ENCODE measurements around the gene NPVF. TPM values are rescaled to one million over a fixed set of nuclear protein-coding genes. Genes with fewer than 3 reads are reported as not detected.

The NPVF gene
- total RNA-seq, 2 experiments from 2014 or later, result not detected

DNA sequence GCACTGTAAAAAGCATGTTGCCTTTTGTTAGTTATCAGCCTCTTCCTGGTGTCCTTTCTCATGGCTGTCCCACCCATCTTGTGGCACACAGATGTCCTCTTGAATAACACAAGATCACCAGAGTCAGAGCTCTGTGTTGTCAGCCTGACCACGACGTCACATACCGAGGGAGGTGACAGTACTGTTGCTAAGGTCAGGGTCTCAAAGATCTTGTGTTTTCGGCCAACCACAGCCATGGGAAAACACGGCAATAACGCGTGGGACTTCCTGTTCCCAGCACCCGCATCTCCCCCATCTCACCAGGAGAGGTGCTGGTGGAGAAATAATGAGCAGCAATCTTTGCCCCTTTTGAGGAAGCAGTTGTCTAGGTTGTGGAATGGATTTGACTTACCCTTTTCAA lies 40.4 kb downstream of the NPVF start:
- Mint-ChIP-seq H3K27ac (no peak overlapping the region), H3K4me1 (ENCODE audit: low read depth) (no peaks in the 10 kb centered on the region), H3K36me3 (ENCODE audit: low read depth) (no peaks in the 10 kb centered on the region), H3K27me3 (ENCODE audit: low read depth) (peaks cover 16% of the 10 kb centered on the region), H3K4me3 (no peak overlapping the region), H3K9me3 (ENCODE audit: insufficient read depth) (no peaks in the 10 kb centered on the region)
- ChIA-PET CTCF (interaction anchor here (1.1 kb wide), 1 partner anchor 29 kb away, joined by 3 read pairs; no protein-coding TSS in a partner anchor), POLR2A (no interaction called here)
- DNase-seq (no peak), ATAC-seq (no peak)

DNA sequence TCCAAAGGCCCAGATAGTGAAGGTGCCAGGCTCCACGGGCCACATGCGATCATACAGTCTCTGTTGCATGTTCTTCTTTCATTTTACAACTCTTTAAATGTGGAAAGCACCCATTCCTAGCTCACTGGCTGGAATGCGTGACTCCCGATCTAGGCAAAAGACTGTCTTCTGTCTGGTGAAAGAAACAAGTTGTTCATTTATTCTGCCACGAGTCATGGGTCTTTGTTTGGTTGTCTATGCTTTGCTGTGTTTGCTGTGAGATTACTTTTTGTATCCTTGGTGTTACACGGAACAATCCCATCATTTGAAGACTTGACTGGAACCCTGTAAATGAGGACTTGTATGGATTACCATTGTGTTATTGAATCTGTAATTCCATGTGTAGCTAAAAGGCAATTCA lies 41.9 kb downstream of the NPVF start:
- Mint-ChIP-seq H3K36me3 (ENCODE audit: low read depth) (no peaks in the 10 kb centered on the region), H3K27ac (no peak overlapping the region), H3K9me3 (ENCODE audit: insufficient read depth) (no peaks in the 10 kb centered on the region), H3K4me1 (ENCODE audit: low read depth) (no peaks in the 10 kb centered on the region), H3K4me3 (no peak overlapping the region), H3K27me3 (ENCODE audit: low read depth) (peaks cover 18% of the 10 kb centered on the region)
- POLR2A ChIA-PET, result no interaction called here
- CTCF ChIA-PET, result no interaction called here
- no peak for ATAC-seq
- no peak for DNase-seq

DNA sequence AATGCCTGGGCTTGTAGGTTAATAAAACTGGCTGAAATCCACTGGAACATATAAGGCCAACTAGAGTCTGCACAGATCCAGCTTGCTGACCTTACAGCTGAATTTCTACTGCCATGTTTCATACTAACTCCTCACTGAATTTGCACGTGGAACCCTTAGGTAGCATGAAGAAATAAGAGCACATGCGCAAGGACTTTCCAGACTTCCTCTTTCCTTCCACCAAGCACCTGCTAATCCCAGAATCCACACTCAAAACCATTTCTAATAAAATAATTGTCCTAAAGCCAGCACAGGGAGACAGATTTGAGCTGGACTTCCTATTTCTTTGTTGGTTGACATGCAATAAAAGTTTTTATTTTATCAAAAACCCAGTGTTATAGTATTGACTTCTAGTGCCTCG lies 46.8 kb downstream of the NPVF start:
- H3K36me3 Mint-ChIP-seq (ENCODE audit: low read depth), result peaks cover 12% of the 10 kb centered on the region
- peaks cover 13% of the 10 kb centered on the region for H3K27me3 Mint-ChIP-seq (ENCODE audit: low read depth)
- no peak overlapping the region for H3K4me3 Mint-ChIP-seq
- peaks cover 17% of the 10 kb centered on the region for H3K4me1 Mint-ChIP-seq (ENCODE audit: low read depth)
- ChIA-PET CTCF (interaction anchor here (1.2 kb wide), 1 partner anchor 35 kb away, joined by 3 read pairs; no protein-coding TSS in a partner anchor), POLR2A (no interaction called here)
- no peaks in the 10 kb centered on the region for H3K9me3 Mint-ChIP-seq (ENCODE audit: insufficient read depth)
- no peak for ATAC-seq
- no peak for DNase-seq
- H3K27ac Mint-ChIP-seq, result no peak overlapping the region

DNA sequence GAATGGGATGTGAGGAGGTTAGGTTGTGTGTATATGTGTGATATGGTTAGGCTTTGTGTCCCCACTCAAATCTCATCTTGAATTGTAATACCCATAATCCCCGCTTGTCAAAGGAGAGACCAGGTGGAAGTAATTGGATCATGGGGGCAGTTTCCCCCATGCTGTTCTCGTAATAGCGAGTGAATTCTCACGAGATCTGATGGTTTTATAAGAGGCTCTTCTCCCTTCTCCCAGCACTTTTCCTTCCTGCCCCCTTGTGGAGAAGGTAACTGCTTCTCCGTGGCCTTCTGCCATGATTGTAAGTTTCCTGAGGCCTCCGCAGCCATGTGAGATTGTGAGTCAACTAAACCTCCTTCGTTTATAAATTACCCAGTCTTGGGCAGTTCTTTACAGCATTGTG lies 47.3 kb downstream of the NPVF start:
- Mint-ChIP-seq H3K36me3 (ENCODE audit: low read depth) (peaks cover 12% of the 10 kb centered on the region), H3K9me3 (ENCODE audit: insufficient read depth) (no peaks in the 10 kb centered on the region), H3K27me3 (ENCODE audit: low read depth) (peaks cover 13% of the 10 kb centered on the region), H3K4me1 (ENCODE audit: low read depth) (peaks cover 17% of the 10 kb centered on the region), H3K27ac (peak overlapping the region; percentile 95), H3K4me3 (peak overlapping the region; percentile 84)
- ATAC-seq, result no peak
- no peak for DNase-seq
- POLR2A ChIA-PET, result interaction anchor here (1.1 to 1.6 kb wide), 3 partner anchors 10 to 56 kb away, joined by 3 to 7 read pairs (median 3); partner anchors contain the start of gene CYCS
- CTCF ChIA-PET, result interaction anchor here (0.6 to 1.5 kb wide), 8 partner anchors 10 to 425 kb away, joined by 3 to 18 read pairs (median 3); partner anchors contain the start of gene CYCS

DNA sequence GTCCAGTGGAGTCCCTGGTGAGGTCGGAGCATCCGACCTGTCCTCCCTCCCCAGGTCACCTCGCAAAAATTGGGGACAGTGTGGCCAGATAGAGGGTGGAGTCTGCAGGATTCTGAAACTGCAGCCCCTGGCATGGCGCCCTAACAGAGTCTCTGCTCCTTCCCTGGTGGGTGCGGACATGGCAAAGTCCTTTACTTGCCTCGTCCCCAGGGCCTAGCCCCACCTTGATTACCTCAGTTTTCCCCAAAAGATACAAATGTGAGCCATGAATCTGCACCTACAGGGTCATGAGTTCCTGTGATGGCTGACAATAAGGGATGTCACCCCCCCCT lies 47.7 kb downstream of the NPVF start:
- H3K27ac Mint-ChIP-seq, result peak overlapping the region; percentile 95
- DNase-seq (no peak), ATAC-seq (no peak)
- no peaks in the 10 kb centered on the region for H3K9me3 Mint-ChIP-seq (ENCODE audit: insufficient read depth)
- peak overlapping the region; percentile 84 for H3K4me3 Mint-ChIP-seq
- CTCF ChIA-PET, result interaction anchor here (0.6 to 1.5 kb wide), 8 partner anchors 9 to 424 kb away, joined by 3 to 18 read pairs (median 3); partner anchors contain the start of gene CYCS
- POLR2A ChIA-PET, result interaction anchor here (0.8 to 1.6 kb wide), 4 partner anchors 9 to 56 kb away, joined by 3 to 7 read pairs (median 4); partner anchors contain the start of gene CYCS
- peaks cover 17% of the 10 kb centered on the region for H3K4me1 Mint-ChIP-seq (ENCODE audit: low read depth)
- peaks cover 13% of the 10 kb centered on the region for H3K27me3 Mint-ChIP-seq (ENCODE audit: low read depth)
- H3K36me3 Mint-ChIP-seq (ENCODE audit: low read depth), result peaks cover 12% of the 10 kb centered on the region

DNA sequence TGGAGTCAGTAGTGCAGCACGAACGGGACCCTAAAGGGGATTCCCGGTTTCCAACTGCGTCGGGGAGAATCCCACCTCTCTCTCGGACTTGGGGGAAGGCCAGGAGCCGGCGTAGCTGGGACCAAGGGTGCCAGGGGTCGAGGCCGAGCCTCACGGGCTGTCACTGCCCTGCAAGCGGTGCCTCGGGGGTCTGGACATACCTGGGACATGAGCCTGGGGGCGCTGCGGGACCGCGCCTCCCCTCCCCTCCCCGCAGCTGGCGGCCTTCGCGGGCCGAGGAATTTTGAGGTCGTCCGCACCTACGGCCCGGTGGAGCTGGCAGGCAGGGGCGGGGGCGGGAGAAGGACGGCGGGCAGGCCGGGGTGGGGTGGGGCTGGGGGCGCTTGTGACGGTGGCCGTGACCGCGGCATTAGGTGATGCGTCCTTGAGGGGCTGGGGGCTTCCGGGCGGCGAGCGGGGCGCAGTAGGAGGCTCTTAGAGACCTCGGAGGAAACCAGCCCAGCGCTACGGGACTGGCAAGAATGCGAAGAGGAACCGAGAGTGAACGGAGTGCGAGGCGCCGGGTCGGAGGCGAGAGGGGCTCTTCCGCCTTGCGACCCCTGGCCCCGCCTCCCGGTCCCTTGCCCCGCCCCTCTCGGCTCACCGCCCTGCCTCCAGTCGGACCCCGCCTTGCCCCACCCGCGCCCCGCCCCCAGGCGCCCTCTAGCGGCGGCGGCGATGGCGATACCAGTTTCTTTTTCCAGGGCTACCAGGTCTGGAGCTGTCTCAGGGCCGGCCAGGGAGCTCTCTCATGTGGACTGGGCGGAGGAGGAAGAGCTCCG lies 48.3 kb downstream of the NPVF start:
- Mint-ChIP-seq H3K4me3 (peak overlapping the region; percentile 84), H3K9me3 (ENCODE audit: insufficient read depth) (no peaks in the 10 kb centered on the region), H3K27me3 (ENCODE audit: low read depth) (peaks cover 13% of the 10 kb centered on the region), H3K36me3 (ENCODE audit: low read depth) (peaks cover 12% of the 10 kb centered on the region), H3K27ac (peak overlapping the region; percentile 95), H3K4me1 (ENCODE audit: low read depth) (peaks cover 17% of the 10 kb centered on the region)
- ChIA-PET POLR2A (interaction anchor here (0.8 to 1.6 kb wide), 4 partner anchors 9 to 55 kb away, joined by 3 to 7 read pairs (median 4); partner anchors contain the start of gene CYCS), CTCF (interaction anchor here (0.6 to 1.5 kb wide), 10 partner anchors 9 to 424 kb away, joined by 3 to 18 read pairs (median 3); partner anchors contain the start of genes CYCS and NPVF)
- peak; percentile 97 for ATAC-seq
- DNase-seq, result peak; percentile 95

DNA sequence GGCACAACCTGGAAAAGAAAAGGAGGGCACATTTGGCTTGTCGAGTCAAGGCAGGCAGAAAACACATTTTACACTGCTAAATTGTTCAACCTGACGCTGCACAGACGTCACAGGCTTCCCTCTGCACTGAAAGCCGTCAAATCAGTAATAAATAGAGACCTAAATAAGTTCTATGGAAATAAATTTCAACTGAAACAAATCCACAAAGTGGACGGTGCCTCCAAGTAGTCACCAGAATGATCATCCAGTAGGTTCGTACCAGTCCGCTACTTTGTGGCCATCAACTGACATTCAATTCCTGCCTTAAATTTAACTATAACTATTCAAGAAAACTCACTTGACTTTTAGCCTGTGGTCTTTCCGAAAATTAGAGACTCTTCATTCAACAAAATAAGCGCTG lies 49.0 kb downstream of the NPVF start:
- ChIA-PET POLR2A (interaction anchor here (1.4 to 1.6 kb wide), 2 partner anchors 8 to 54 kb away, joined by 3 to 7 read pairs; partner anchors contain the start of gene CYCS), CTCF (interaction anchor here (0.6 to 1.5 kb wide), 3 partner anchors 49 to 367 kb away, joined by 3 to 18 read pairs (median 4); partner anchors contain the start of genes CYCS and NPVF)

More for the DNA sequence above, 49.0 kb downstream of the NPVF start:
- ATAC-seq (no peak), DNase-seq (no peak)
- H3K4me1 Mint-ChIP-seq (ENCODE audit: low read depth), result peaks cover 17% of the 10 kb centered on the region
- peak overlapping the region; percentile 84 for H3K4me3 Mint-ChIP-seq
- H3K36me3 Mint-ChIP-seq (ENCODE audit: low read depth), result peaks cover 12% of the 10 kb centered on the region
- H3K27ac Mint-ChIP-seq, result peak overlapping the region; percentile 95
- H3K27me3 Mint-ChIP-seq (ENCODE audit: low read depth), result peaks cover 9% of the 10 kb centered on the region
- no peaks in the 10 kb centered on the region for H3K9me3 Mint-ChIP-seq (ENCODE audit: insufficient read depth)

Other genes with a start within 250 kb of the NPVF start
- 10 to 100 TPM; 73.0 to 83.0 TPM for gene OSBPL3, start 248.3 kb downstream of the NPVF start, total RNA-seq
- 100 to 1,000 TPM; 153 to 157 TPM for gene CYCS, start 103.2 kb downstream of the NPVF start, total RNA-seq